ENCODE measurements around the gene NTM.

DNA sequence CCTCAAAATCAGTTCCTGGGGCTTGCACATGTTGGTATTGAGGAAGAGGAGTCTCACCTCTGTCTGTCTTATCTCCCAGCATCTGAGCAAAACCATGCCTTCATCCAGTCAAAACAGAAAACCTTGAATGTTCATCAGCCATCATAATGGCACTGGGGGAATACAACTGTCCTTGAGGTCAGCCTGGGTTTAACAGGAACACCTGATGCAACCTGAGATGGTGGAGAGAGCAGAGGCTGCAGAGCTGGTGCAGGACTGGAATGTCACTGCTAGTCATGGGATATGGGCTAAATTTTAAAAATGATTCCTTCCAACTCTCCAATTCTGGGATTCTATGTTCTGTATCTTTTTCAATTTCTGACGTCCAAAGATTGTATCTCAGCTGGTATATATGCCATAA, 931.0 kb downstream of the NTM start:
- no peak for TF ChIP-seq HOXA7 (CRISPR knock-in tag; IDR thresholded peaks at IDR 0.05; ENCODE audit: borderline replicate concordance)
- TF ChIP-seq REST (tag by site-specific recombination; IDR thresholded peaks at IDR 0.05): no peak

Data from HEK293 (cell line).